Stimulated activated naive CD8-positive, alpha-beta T cell treated with anti-CD3 and anti-CD28 coated beads, Interleukin-15, Interleukin-2, amounts not matched to agents 100 ng/mL and 50 ng/mL, for 24 hours (primary cell): ENCODE results near the gene MTHFD2L.
"Not testable (repeated sequence)": the region's sequence is repeated elsewhere in the genome, so short reads cannot be mapped to it uniquely, and the experiment has no call there.

Source experiments
- H3K27ac Mint-ChIP-seq: one replicate; pipeline ENCODE4 v1.8.0; 2021; ENCODE audit warnings: mild to moderate bottlenecking, mixed read lengths
- H3K27me3 Mint-ChIP-seq: one replicate; pipeline ENCODE4 v1.8.0; 2021; ENCODE audit warnings: mixed read lengths
- H3K36me3 Mint-ChIP-seq: one replicate; pipeline ENCODE4 v1.8.0; 2021; ENCODE audit warnings: low read depth, mixed read lengths
- H3K4me1 Mint-ChIP-seq: one replicate; pipeline ENCODE4 v1.8.0; 2021; ENCODE audit warnings: low read depth, mixed read lengths
- H3K4me3 Mint-ChIP-seq: one replicate; pipeline ENCODE4 v1.8.0; 2021; ENCODE audit warnings: mild to moderate bottlenecking, mixed read lengths
- H3K9me3 Mint-ChIP-seq: one replicate; pipeline ENCODE4 v1.8.0; 2021; ENCODE audit warnings: mixed read lengths

The MTHFD2L gene

GRCh38 chr4:74190332-74190731 is 32.4 kb downstream of the MTHFD2L start:
- Mint-ChIP-seq H3K4me3 (no peak overlapping the region), H3K9me3 (no peaks in the 10 kb centered on the region), H3K27me3 (no peaks in the 10 kb centered on the region), H3K4me1 (no peaks in the 10 kb centered on the region), H3K27ac (no peak overlapping the region), H3K36me3 (no peaks in the 10 kb centered on the region)

GRCh38 chr4:74190919-74191397 is 33.0 kb downstream of the MTHFD2L start:
- Mint-ChIP-seq H3K27me3 (no peaks in the 10 kb centered on the region), H3K27ac (no peak overlapping the region), H3K4me3 (no peak overlapping the region), H3K4me1 (no peaks in the 10 kb centered on the region), H3K36me3 (no peaks in the 10 kb centered on the region), H3K9me3 (no peaks in the 10 kb centered on the region)

GRCh38 chr4:74197080-74197479 is 39.2 kb downstream of the MTHFD2L start:
- Mint-ChIP-seq H3K27me3 (no peaks in the 10 kb centered on the region), H3K9me3 (no peaks in the 10 kb centered on the region), H3K36me3 (peaks cover 4% of the 10 kb centered on the region), H3K27ac (no peak overlapping the region), H3K4me1 (no peaks in the 10 kb centered on the region), H3K4me3 (no peak overlapping the region)

GRCh38 chr4:74202062-74202586 is 44.2 kb downstream of the MTHFD2L start:
- Mint-ChIP-seq H3K4me1 (peaks cover 11% of the 10 kb centered on the region), H3K27me3 (no peaks in the 10 kb centered on the region), H3K4me3 (no peak overlapping the region), H3K27ac (no peak overlapping the region), H3K9me3 (no peaks in the 10 kb centered on the region), H3K36me3 (peaks cover 10% of the 10 kb centered on the region)

- no peaks in the 10 kb centered on the region for H3K27me3 Mint-ChIP-seq
- peaks cover 11% of the 10 kb centered on the region for H3K4me1 Mint-ChIP-seq
- H3K9me3 Mint-ChIP-seq: no peaks in the 10 kb centered on the region
- peaks cover 10% of the 10 kb centered on the region for H3K36me3 Mint-ChIP-seq
- H3K27ac Mint-ChIP-seq: no peak overlapping the region
- no peak overlapping the region for H3K4me3 Mint-ChIP-seq
Observed at GRCh38 chr4:74203467-74203866, 45.5 kb downstream of the MTHFD2L start.

- H3K4me3 Mint-ChIP-seq: no peak overlapping the region
- H3K4me1 Mint-ChIP-seq: peaks cover 11% of the 10 kb centered on the region
- no peaks in the 10 kb centered on the region for H3K9me3 Mint-ChIP-seq
- no peaks in the 10 kb centered on the region for H3K27me3 Mint-ChIP-seq
- H3K27ac Mint-ChIP-seq: no peak overlapping the region
- peaks cover 15% of the 10 kb centered on the region for H3K36me3 Mint-ChIP-seq
Observed at GRCh38 chr4:74205046-74205445, 47.1 kb downstream of the MTHFD2L start.

GRCh38 chr4:74205559-74205958 is 47.6 kb downstream of the MTHFD2L start:
- Mint-ChIP-seq H3K4me3 (no peak overlapping the region), H3K36me3 (peaks cover 16% of the 10 kb centered on the region), H3K4me1 (peaks cover 11% of the 10 kb centered on the region), H3K27ac (no peak overlapping the region), H3K9me3 (no peaks in the 10 kb centered on the region), H3K27me3 (no peaks in the 10 kb centered on the region)

- Mint-ChIP-seq H3K9me3 (no peaks in the 10 kb centered on the region), H3K4me1 (peaks cover 11% of the 10 kb centered on the region), H3K36me3 (peaks cover 16% of the 10 kb centered on the region), H3K27ac (peak overlapping the region; percentile 74), H3K27me3 (no peaks in the 10 kb centered on the region), H3K4me3 (peak overlapping the region; percentile 6)
Observed at GRCh38 chr4:74206088-74206825, 48.3 kb downstream of the MTHFD2L start.

GRCh38 chr4:74214457-74215159 is 56.7 kb downstream of the MTHFD2L start:
- not testable (repeated sequence) for H3K9me3 Mint-ChIP-seq, H3K27ac Mint-ChIP-seq, H3K4me1 Mint-ChIP-seq, H3K4me3 Mint-ChIP-seq, H3K27me3 Mint-ChIP-seq
- peaks cover 27% of the 10 kb centered on the region for H3K36me3 Mint-ChIP-seq

- H3K4me3 Mint-ChIP-seq, H3K27me3 Mint-ChIP-seq, H3K27ac Mint-ChIP-seq, H3K4me1 Mint-ChIP-seq, H3K9me3 Mint-ChIP-seq: not testable (repeated sequence)
- H3K36me3 Mint-ChIP-seq: peaks cover 21% of the 10 kb centered on the region
Observed at GRCh38 chr4:74215236-74215635, 57.3 kb downstream of the MTHFD2L start.

- no peaks in the 10 kb centered on the region for H3K27me3 Mint-ChIP-seq
- H3K4me1 Mint-ChIP-seq: peaks cover 9% of the 10 kb centered on the region
- peaks cover 14% of the 10 kb centered on the region for H3K36me3 Mint-ChIP-seq
- peaks cover under 1% of the 10 kb centered on the region for H3K9me3 Mint-ChIP-seq
- no peak overlapping the region for H3K27ac Mint-ChIP-seq
- no peak overlapping the region for H3K4me3 Mint-ChIP-seq
Observed at GRCh38 chr4:74217365-74217764, 59.4 kb downstream of the MTHFD2L start.

- Mint-ChIP-seq H3K27ac (no peak overlapping the region), H3K36me3 (peaks cover 8% of the 10 kb centered on the region), H3K27me3 (no peaks in the 10 kb centered on the region), H3K4me1 (peaks cover 9% of the 10 kb centered on the region), H3K9me3 (peaks cover 6% of the 10 kb centered on the region), H3K4me3 (no peak overlapping the region)
Observed at GRCh38 chr4:74218201-74218600, 60.3 kb downstream of the MTHFD2L start.

GRCh38 chr4:74219240-74219639 is 61.3 kb downstream of the MTHFD2L start:
- Mint-ChIP-seq H3K36me3 (peaks cover 3% of the 10 kb centered on the region), H3K27me3 (no peaks in the 10 kb centered on the region), H3K9me3 (peaks cover 7% of the 10 kb centered on the region), H3K4me3 (no peak overlapping the region), H3K27ac (no peak overlapping the region), H3K4me1 (peaks cover 9% of the 10 kb centered on the region)

GRCh38 chr4:74223098-74223497 is 65.2 kb downstream of the MTHFD2L start:
- Mint-ChIP-seq H3K27ac (no peak overlapping the region), H3K9me3 (peaks cover 7% of the 10 kb centered on the region), H3K4me1 (no peaks in the 10 kb centered on the region), H3K4me3 (no peak overlapping the region), H3K36me3 (peaks cover 9% of the 10 kb centered on the region), H3K27me3 (no peaks in the 10 kb centered on the region)

GRCh38 chr4:74223801-74224200 is 65.9 kb downstream of the MTHFD2L start:
- H3K36me3 Mint-ChIP-seq: peaks cover 9% of the 10 kb centered on the region
- peaks cover 7% of the 10 kb centered on the region for H3K9me3 Mint-ChIP-seq
- no peaks in the 10 kb centered on the region for H3K27me3 Mint-ChIP-seq
- no peak overlapping the region for H3K27ac Mint-ChIP-seq
- H3K4me1 Mint-ChIP-seq: no peaks in the 10 kb centered on the region
- no peak overlapping the region for H3K4me3 Mint-ChIP-seq
